ENCODE data around the gene SPHK2.

DNA sequence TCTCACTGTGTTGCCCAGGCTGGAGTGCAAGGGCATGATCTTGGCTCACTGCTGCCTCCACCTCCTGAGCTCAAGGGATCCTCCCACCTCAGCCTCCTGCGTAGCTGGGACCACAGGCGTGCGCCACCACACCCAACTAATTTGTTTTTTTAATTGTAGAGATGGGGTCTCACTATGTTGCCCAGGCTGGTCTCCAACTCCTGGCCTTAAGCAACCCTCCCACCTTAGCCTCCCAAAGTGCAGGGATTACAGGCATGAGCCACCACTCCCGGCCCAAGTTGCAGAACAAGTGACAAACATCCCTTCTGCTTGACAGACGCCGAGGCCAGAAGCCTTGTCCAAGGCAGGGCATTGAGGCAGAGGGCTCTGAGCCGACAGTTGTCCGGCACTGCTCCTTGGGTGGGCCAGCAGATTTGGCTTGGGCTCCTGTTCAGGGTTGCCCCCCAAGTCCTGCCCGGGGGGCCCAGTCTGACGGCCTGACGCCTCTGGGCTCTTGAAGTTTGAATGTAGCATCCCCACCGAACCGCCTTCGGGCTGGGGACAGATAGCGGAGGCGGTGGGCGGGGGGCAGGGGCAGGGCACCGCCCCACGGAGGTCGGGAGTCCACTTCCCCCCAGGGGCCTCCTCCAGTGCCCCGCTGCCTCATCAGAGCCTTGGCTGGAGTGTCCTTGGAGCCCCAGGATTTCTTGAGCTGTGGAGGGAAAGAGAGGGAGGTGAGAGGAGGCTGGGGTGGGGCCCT is 18.5 kb upstream of the SPHK2 start:
- TF ChIP-seq, protein P1, sequence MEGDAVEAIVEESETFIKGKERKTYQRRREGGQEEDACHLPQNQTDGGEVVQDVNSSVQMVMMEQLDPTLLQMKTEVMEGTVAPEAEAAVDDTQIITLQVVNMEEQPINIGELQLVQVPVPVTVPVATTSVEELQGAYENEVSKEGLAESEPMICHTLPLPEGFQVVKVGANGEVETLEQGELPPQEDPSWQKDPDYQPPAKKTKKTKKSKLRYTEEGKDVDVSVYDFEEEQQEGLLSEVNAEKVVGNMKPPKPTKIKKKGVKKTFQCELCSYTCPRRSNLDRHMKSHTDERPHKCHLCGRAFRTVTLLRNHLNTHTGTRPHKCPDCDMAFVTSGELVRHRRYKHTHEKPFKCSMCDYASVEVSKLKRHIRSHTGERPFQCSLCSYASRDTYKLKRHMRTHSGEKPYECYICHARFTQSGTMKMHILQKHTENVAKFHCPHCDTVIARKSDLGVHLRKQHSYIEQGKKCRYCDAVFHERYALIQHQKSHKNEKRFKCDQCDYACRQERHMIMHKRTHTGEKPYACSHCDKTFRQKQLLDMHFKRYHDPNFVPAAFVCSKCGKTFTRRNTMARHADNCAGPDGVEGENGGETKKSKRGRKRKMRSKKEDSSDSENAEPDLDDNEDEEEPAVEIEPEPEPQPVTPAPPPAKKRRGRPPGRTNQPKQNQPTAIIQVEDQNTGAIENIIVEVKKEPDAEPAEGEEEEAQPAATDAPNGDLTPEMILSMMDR (IDR thresholded peaks at IDR 0.05; ENCODE audit: low read depth, low read length), result no peak
- no peak for TF ChIP-seq EZH2phosphoT487 (IDR thresholded peaks at IDR 0.05; ENCODE audit: low read depth)
